HepG2 (cell line): ENCODE measurements around the gene P4HTM. TPM values are rescaled to one million over a fixed set of nuclear protein-coding genes. Genes with fewer than 3 reads are reported as not detected.

Source experiments
- AKAP8 ChIP-seq: sonication (generic); formaldehyde crosslinking; IDR thresholded peaks from 2 replicates; pipeline ENCODE4 v1.5.1; 2020; ENCODE audit warnings: mild to moderate bottlenecking, missing genetic modification reagents
- BRD4 ChIP-seq: sonication (generic); formaldehyde crosslinking; IDR thresholded peaks from 2 replicates; pipeline ENCODE4 v1.4.0; 2020; ENCODE audit warnings: missing genetic modification reagents
- GRHL1 ChIP-seq: sonication (generic); formaldehyde crosslinking; conservative IDR thresholded peaks from 2 replicates; pipeline ENCODE4 v1.8.0; 2022; ENCODE audit warnings: missing genetic modification reagents
- HNF4G ChIP-seq, 2 experiments: sonication (generic) in 1 of 2; formaldehyde crosslinking in 1 of 2; IDR thresholded peaks; 2 replicates each; pipeline versions ENCODE4 v1.4.0 to v1.6.1; 2011 to 2020; ENCODE audit warnings: borderline replicate concordance in 2 of 2, low read depth in 2 of 2, mild to moderate bottlenecking in 2 of 2, low read length in 1 of 2, missing genetic modification reagents in 1 of 2, moderate library complexity in 1 of 2
- HNRNPUL1 ChIP-seq: fragments of 200-400 bp; formaldehyde crosslinking; IDR thresholded peaks from 2 replicates; pipeline ENCODE4 v1.6.1; 2017; ENCODE audit warnings: low read depth, mild to moderate bottlenecking, low read length, moderate library complexity
- NFE2 ChIP-seq: sonication (generic); formaldehyde crosslinking; IDR thresholded peaks from 2 replicates; pipeline ENCODE4 v1.4.0; 2020; ENCODE audit warnings: missing genetic modification reagents
- PTBP1 ChIP-seq: fragments of 200-400 bp; formaldehyde crosslinking; IDR thresholded peaks from 2 replicates; pipeline ENCODE4 v1.6.1; 2018; ENCODE audit warnings: low read length, low read depth; ENCODE audit not compliant: poor library complexity, severe bottlenecking
- SP1 ChIP-seq, 2 experiments: fragments of 450-650 bp in 1 of 2; sonication (generic) in 1 of 2; formaldehyde crosslinking in 1 of 2; IDR thresholded peaks; 2 replicates each; pipeline versions ENCODE4 v1.4.0 to v1.6.1; 2016 to 2020; ENCODE audit warnings: missing genetic modification reagents in 1 of 2
- XRCC5 ChIP-seq: fragments of 200-400 bp; formaldehyde crosslinking; optimal IDR thresholded peaks from 2 replicates; pipeline ENCODE3; 2017; ENCODE audit warnings: mild to moderate bottlenecking, low read length
- ZBTB14 ChIP-seq: sonication (generic); formaldehyde crosslinking; IDR thresholded peaks from 2 replicates; pipeline ENCODE4 v1.4.0; 2020; ENCODE audit warnings: missing genetic modification reagents
- ZBTB8A ChIP-seq: sonication (generic); formaldehyde crosslinking; IDR thresholded peaks from 2 replicates; pipeline ENCODE4 v1.4.0; 2020; ENCODE audit warnings: mild to moderate bottlenecking, low read depth, missing genetic modification reagents, borderline replicate concordance
- ZFP62 ChIP-seq: sonication (generic); formaldehyde crosslinking; IDR thresholded peaks from 2 replicates; pipeline ENCODE4 v1.4.0; 2020; ENCODE audit warnings: missing genetic modification reagents
- ZFP91 ChIP-seq: sonication (generic); formaldehyde crosslinking; IDR thresholded peaks from 2 replicates; pipeline ENCODE4 v1.9.0; 2022; ENCODE audit warnings: missing genetic modification reagents, mild to moderate bottlenecking, borderline replicate concordance
- ZKSCAN5 ChIP-seq: sonication (generic); formaldehyde crosslinking; IDR thresholded peaks from 2 replicates; pipeline ENCODE4 v1.5.1; 2020; ENCODE audit warnings: mild to moderate bottlenecking, missing genetic modification reagents
- ZNF30 ChIP-seq: sonication (generic); formaldehyde crosslinking; IDR thresholded peaks from 2 replicates; pipeline ENCODE4 v1.5.0; 2020; ENCODE audit warnings: mild to moderate bottlenecking, missing genetic modification reagents
- ZNF629 ChIP-seq: sonication (generic); formaldehyde crosslinking; conservative IDR thresholded peaks from 2 replicates; pipeline ENCODE4 v1.5.0; 2020; ENCODE audit warnings: missing genetic modification reagents
- ZNF746 ChIP-seq: sonication (generic); formaldehyde crosslinking; IDR thresholded peaks from 2 replicates; pipeline ENCODE4 v1.8.0; 2022; ENCODE audit warnings: mild to moderate bottlenecking, missing genetic modification reagents
- ZNF775 ChIP-seq: sonication (generic); formaldehyde crosslinking; IDR thresholded peaks from 2 replicates; pipeline ENCODE4 v1.4.0; 2020; ENCODE audit warnings: missing genetic modification reagents, mild to moderate bottlenecking, moderate library complexity, borderline replicate concordance
- ZNF839 ChIP-seq: sonication (generic); formaldehyde crosslinking; IDR thresholded peaks from 2 replicates; pipeline ENCODE4 v1.4.0; 2020; ENCODE audit warnings: missing genetic modification reagents, mild to moderate bottlenecking, borderline replicate concordance
- ZSCAN20 ChIP-seq: sonication (generic); formaldehyde crosslinking; IDR thresholded peaks from 2 replicates; pipeline ENCODE4 v1.4.0; 2020; ENCODE audit warnings: missing genetic modification reagents, mild to moderate bottlenecking, borderline replicate concordance
- ZSCAN31 ChIP-seq: sonication (generic); formaldehyde crosslinking; IDR thresholded peaks from 2 replicates; pipeline ENCODE4 v1.5.0; 2020; ENCODE audit warnings: low read depth, mild to moderate bottlenecking, missing genetic modification reagents
- polyA plus RNA-seq, 8 experiments: library from polyadenylated mRNA; depleted of rRNA in 3 of 8; stranded (reverse) in 7 of 8; unstranded in 1 of 8; fragments of >200 nt; fragmentation: Illumina TruSeq in 4 of 8; extraction: Trizol in 4 of 8; gene quantifications; 2 replicates each; pipeline versions ENCODE4 v1.2.1 to v1.2.3, GENCODE V29; 2011 to 2016; ENCODE audit warnings: low read depth in 4 of 8, missing spikeins in 1 of 8, mixed read lengths in 1 of 8; ENCODE audit not compliant: insufficient read depth in 1 of 8
- total RNA-seq, 5 experiments: library from RNA; depleted of rRNA; stranded (reverse); fragments of >200 nt; fragmentation: Illumina TruSeq; extraction: Trizol; gene quantifications; 2 replicates each; pipeline ENCODE4 v1.2.3, GENCODE V29; 2016; ENCODE audit warnings: low read depth in 1 of 5

The P4HTM gene
- total and polyA plus RNA-seq, 2 of the 13 experiments (the other 11 are each of a cell fraction or from before 2014, with no cell fraction given): 0.01 TPM; not detected in 1

GRCh38 chr3:49017971-49018706 is 28.1 kb downstream of the P4HTM start, which contains the start of gene DALRD3 (continued):
- TF ChIP-seq ZSCAN31: peak; percentile 93; the same call in 1 of the 2 replicates
- no peak for TF ChIP-seq PTBP1
- no peak for TF ChIP-seq HNRNPUL1
- TF ChIP-seq ZBTB8A (CRISPR knock-in tag): 0 out of 2 replicates have a peak, but pooled peaks have one; percentile 72
- no peak for TF ChIP-seq ZKSCAN5 (CRISPR knock-in tag)
- no peak for TF ChIP-seq XRCC5
- TF ChIP-seq AKAP8 (CRISPR knock-in tag): peak; percentile 99
- no peak for TF ChIP-seq BRD4 (CRISPR knock-in tag)
- no peak for TF ChIP-seq ZNF629 (CRISPR knock-in tag)
- no peak for TF ChIP-seq HNF4G (IDR thresholded peaks at IDR 0.05; ENCODE audit: borderline replicate concordance, low read depth, low read length)
- no peak for TF ChIP-seq HNF4G (CRISPR knock-in tag; IDR thresholded peaks at IDR 0.05; ENCODE audit: borderline replicate concordance, low read depth)
- TF ChIP-seq ZNF30 (CRISPR knock-in tag): peak; percentile 82; the same call in 1 of the 2 replicates
- TF ChIP-seq ZNF839: peak; percentile 24; the same call in 1 of the 2 replicates
- TF ChIP-seq SP1 (IDR thresholded peaks at IDR 0.05): no peak
- TF ChIP-seq SP1 (CRISPR knock-in tag; IDR thresholded peaks at IDR 0.05): peak; percentile 53; the same call in 1 of the 2 replicates
- TF ChIP-seq NFE2: no peak
- TF ChIP-seq ZFP91 (CRISPR knock-in tag): peak; percentile 88; the same call in 1 of the 2 replicates
- TF ChIP-seq ZNF775 (CRISPR knock-in tag): 0 out of 2 replicates have a peak, but pooled peaks have one; percentile 55
- TF ChIP-seq ZBTB14 (CRISPR knock-in tag): peak; percentile 91
- TF ChIP-seq ZFP62 (CRISPR knock-in tag): no peak
- peak; percentile 45; the same call in 1 of the 2 replicates for TF ChIP-seq ZSCAN20 (CRISPR knock-in tag)
- no peak for TF ChIP-seq ZNF746
- TF ChIP-seq GRHL1 (CRISPR knock-in tag): no peak
